Fibroblast of pulmonary artery (primary cell): Measurements from ENCODE around the gene LDLR.

ENCODE experiments used
- DNase-seq: peaks from one replicate; pipeline ENCODE4 v3.0.0-alpha.2; 2010; ENCODE audit warnings: low read depth
- H3K4me3 ChIP-seq: replicated peaks from 2 replicates; pipeline ENCODE4 v1.5.1; 2011; ENCODE audit warnings: low read depth, mild to moderate bottlenecking, control low read depth, low read length, moderate library complexity
- TF ChIP-seq, protein P1 (sequence below): IDR thresholded peaks from 2 replicates; pipeline ENCODE4 v1.5.1; 2011; ENCODE audit warnings: mild to moderate bottlenecking, control low read depth, low read length, inconsistent platforms; ENCODE audit errors: missing control alignments

LDLR gene

DNA sequence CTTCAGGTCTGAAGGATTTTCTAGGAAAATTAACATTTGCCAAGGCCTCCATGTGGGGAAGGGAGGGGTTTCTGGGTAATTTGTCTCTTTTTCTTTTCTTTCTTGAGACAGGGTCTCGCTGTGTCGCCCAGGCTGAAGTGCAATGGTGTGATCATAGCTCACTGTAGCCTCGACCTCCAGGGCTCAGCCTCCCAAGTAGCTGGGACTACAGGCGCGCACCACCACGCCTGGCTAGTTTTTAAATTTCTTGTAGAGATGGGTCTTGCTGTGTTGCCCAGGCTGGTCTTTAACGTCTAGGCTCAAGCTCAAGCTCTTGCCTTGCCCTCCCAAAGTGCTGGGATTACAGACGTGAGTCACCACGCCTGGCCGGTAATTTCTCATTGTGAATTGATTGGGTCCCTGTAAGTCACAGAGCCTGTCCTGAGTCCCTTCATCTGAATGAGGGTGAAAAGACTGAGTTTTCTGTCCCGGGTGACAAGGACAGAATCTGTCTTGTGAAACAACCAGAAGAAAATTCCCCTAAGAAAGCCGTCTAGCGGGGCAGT is 76.3 kb downstream of the LDLR start:
- no peak for DNase-seq
- TF ChIP-seq, protein P1, sequence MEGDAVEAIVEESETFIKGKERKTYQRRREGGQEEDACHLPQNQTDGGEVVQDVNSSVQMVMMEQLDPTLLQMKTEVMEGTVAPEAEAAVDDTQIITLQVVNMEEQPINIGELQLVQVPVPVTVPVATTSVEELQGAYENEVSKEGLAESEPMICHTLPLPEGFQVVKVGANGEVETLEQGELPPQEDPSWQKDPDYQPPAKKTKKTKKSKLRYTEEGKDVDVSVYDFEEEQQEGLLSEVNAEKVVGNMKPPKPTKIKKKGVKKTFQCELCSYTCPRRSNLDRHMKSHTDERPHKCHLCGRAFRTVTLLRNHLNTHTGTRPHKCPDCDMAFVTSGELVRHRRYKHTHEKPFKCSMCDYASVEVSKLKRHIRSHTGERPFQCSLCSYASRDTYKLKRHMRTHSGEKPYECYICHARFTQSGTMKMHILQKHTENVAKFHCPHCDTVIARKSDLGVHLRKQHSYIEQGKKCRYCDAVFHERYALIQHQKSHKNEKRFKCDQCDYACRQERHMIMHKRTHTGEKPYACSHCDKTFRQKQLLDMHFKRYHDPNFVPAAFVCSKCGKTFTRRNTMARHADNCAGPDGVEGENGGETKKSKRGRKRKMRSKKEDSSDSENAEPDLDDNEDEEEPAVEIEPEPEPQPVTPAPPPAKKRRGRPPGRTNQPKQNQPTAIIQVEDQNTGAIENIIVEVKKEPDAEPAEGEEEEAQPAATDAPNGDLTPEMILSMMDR: no peak
- H3K4me3 ChIP-seq: peak overlapping the region; percentile 21

DNA sequence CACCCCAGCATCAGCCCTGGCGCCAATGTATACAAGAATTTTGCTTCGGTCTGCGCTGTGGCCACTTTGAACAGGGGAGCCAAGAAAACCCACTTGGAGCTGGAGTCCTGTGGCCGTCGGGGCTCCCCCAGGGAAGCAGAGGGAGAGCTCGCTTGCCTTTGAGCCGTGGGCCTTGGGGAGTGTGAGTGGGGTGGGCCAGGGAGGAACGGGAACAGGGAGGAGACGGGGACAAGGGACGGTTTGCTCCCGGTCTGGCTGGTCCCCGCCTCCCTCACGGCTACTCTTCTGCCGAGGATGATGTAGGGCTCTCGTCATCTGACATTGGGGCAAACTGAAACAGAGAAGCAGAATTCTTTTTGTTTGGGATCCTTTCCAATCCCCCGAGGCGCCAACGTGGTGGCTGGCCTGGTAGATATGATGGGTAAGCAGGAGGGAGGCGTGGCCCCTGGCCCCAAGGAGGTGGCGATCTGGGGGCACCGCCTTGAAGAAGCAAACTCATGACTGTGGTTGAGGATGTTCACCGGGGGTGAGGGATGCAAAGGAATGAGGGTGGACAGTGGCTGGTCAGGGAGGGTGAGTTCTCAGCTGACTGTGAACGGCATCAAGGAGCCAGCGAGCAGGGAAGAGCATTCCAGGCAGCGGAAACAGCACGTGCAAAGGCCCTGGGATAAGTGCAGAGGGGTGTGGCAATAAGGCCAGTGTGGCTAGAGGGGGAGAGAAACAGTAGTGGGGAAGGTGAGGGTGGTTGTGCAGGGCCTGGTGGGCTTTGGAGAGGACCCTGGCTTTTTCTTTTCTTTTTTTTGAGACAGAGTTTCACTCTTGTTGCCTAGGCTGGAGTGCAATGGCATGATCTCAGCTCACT is 77.2 kb downstream of the LDLR start:
- no peak overlapping the region for H3K4me3 ChIP-seq
- no peak for DNase-seq

DNA sequence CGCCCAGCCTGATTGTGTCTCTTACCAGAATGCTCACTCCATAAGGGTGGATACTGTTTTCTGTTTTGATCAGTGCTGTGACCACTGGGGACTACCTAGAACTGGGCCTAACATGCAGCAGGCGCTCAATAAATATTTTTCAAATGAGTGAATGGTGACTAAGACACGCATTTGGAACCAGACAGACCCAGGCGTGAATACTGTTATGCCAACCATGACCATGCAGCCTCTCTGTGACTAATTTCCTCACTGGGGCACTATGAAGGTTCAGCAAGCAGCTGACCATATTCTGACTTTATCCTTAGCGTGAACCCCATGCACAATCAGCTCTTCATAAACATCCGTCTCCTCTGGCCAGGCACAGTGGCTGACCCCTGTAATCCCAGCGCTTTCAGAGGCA is 79.3 kb downstream of the LDLR start:
- DNase-seq: peak; percentile 91
- H3K4me3 ChIP-seq: no peak overlapping the region
- TF ChIP-seq, protein P1: no peak

More for the DNA sequence above, 77.2 kb downstream of the LDLR start:
- TF ChIP-seq, protein P1: no peak

DNA sequence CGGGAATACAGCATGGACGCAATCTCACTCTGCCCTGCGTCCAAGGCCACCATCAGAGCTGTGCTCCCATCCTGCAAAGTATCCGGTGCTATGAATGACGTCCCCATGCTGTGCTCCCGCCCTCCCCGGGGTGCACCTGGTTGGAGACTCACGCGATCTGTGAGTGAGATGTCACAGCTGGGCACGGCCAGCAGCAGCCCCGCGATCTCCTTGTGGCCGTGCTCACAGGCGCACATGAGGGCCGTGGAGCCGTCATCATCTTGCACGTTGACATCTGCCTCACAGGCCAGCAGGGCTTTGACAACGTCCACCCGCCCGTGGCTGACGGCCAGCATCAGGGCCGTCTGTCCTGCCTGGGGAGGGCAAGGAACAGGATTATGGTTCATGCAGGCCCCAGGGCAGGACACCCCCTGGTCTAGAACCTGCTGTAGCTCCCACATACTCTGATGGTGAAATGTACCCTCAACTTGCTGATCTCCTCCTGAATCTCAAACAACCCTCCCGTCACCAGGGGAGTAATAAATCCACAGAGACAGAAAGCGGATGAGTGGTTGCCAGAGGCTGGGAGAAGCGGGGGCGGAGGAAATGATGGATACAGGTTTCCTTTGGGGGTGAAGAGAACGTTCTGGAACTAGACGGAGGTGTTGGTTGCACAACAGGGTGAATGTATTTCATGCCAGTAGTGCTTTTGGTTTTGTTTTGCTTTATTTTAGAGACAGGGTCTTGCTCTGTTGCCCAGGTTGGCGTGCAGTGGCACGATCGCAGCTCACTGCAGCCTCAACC is 80.8 kb downstream of the LDLR start:
- TF ChIP-seq, protein P1: no peak
- peak; percentile 71 for DNase-seq
- no peak overlapping the region for H3K4me3 ChIP-seq

DNA sequence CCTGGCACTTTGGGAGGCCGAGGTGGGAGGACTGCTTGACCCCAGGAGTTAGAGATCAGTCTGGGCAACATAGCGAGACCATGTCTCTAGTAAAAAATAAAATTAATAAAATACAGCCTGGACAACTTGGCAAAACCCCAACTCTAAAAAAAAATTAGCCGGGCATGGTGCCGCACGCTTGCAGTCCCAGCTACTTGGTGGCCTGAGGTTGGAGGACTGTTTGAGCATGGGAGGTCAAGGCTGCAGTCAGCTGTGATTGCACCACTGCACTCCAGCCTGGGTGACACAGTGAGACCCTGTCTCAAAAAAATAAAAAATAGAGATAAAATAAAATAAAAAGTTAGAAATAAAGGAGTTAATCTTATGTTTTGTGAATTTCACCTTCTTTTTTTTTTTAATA is 81.9 kb downstream of the LDLR start:
- no peak for DNase-seq
- no peak overlapping the region for H3K4me3 ChIP-seq
- TF ChIP-seq, protein P1: no peak

DNA sequence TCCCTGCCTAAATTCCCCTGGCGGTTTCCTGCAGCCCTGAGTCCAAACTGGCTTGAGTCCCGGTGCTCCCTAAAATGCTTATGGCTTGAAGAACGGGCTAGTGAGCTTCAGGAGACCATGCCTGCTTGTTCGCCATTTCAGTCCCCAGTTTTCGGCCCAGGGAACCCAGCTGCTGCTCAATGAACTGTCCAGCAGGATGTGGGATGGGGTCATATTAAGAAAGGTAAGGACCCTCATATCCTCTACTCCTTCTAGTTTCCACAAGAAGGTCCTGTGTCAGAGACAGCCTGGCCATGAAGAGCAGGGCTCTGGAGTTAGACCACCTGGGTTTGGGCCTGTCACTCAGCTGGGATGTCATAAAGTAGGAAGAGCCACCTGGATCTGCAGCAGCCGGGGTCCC is 83.3 kb downstream of the LDLR start:
- TF ChIP-seq, protein P1: no peak
- no peak overlapping the region for H3K4me3 ChIP-seq
- DNase-seq: no peak
